ENCODE measurements around the gene FARSA. TPM values are rescaled to one million over a fixed set of nuclear protein-coding genes. Genes with fewer than 3 reads are reported as not detected.

Gene FARSA
- total and polyA plus RNA-seq, 2 of the 13 experiments (the other 11 are each of a cell fraction or from before 2014, with no cell fraction given), result 25.9 to 72.0 TPM

DNA sequence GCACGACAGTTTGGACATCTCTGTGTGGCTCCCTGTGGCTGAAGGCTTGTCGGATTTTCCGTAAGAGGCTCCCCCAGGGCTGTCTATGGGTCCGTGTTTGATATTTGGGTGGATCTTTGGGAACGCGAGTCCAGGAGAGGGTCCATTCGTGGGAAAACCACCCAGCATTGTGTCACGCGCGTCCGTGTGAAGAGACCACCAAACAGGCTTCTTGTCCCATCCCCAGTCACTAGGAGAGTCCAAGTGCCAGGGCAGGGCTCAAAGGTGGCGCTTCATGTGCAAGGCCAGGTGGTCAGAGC, 48.9 kb downstream of the FARSA start:
- H3K27ac ChIP-seq (ENCODE audit: extremely low read length, insufficient read depth, low read length), result no peak overlapping the region
- H3K4me2 ChIP-seq (ENCODE audit: low read depth, low read length), result peak overlapping the region; percentile 80
- no peaks in the 10 kb centered on the region for H3K79me2 ChIP-seq (ENCODE audit: insufficient read depth, low read length)
- in situ Hi-C loops (cut with HindIII; ENCODE audit: extremely low pct_ligation_motif_present, low pct_unique_long_range_greater_than_20kb) (no loop called here), intact Hi-C loops (cut with micrococcal nuclease; ENCODE audit: unreplicated experiment) (no loop called here)
- ChIA-PET POLR2A (interaction anchor here (0.8 to 1.4 kb wide), 5 partner anchors 12 to 81 kb away, joined by 3 to 6 read pairs (median 3); no protein-coding TSS in a partner anchor), CTCF (ENCODE audit: low intra/inter-chr PET ratio, low total read pairs) (interaction anchor here (1.9 kb wide), 1 partner anchor 81 kb away, joined by 10 read pairs; no protein-coding TSS in a partner anchor)
- DNase-seq (ENCODE audit: low spot score) (no peak), FAIRE-seq (no peak), ATAC-seq (no peak)
- H3K4me1 ChIP-seq (ENCODE audit: insufficient read depth, low read length), result peaks cover 34% of the 10 kb centered on the region
- H2AFZ ChIP-seq (ENCODE audit: low read length), result no peak overlapping the region
- 89% methylated on average over 11 of the region's 12 CpGs for WGBS (ENCODE audit: low lambda C conversion rate)
- no peaks in the 10 kb centered on the region for H4K20me1 ChIP-seq (ENCODE audit: insufficient read depth, low read length)
- H3K36me3 ChIP-seq (replicated peaks in 1 of 2; ENCODE audit: control insufficient read depth in 1 of 2, insufficient read depth in 2 of 2, low read length in 2 of 2), result no peaks in the 10 kb centered on the region
- peaks cover 0 to 18% of the 10 kb centered on the region in 2 experiments; a peak in 3 of 5 replicates for H3K27me3 ChIP-seq (ENCODE audit: control insufficient read depth in 1 of 2, insufficient read depth in 2 of 2, low read length in 2 of 2)
- no peak overlapping the region for H3K9ac ChIP-seq (ENCODE audit: insufficient read depth, low read depth, low read length)
- H3K4me3 ChIP-seq (replicated peaks in 1 of 3; ENCODE audit: insufficient read depth in 1 of 3, low read depth in 2 of 3, low read length in 3 of 3), result peak overlapping the region in 1 of 3 experiments; percentile 69; a peak in 1 of 6 replicates
- no TSS peak for BruUV-seq (replicated peaks)
- H3K9me3 ChIP-seq (ENCODE audit: low read length), result peaks cover 13% of the 10 kb centered on the region
- no peak for TF ChIP-seq ZNF773 (CRISPR knock-in tag; IDR thresholded peaks at IDR 0.05; ENCODE audit: borderline replicate concordance)
- TF ChIP-seq HNRNPH1 (optimal IDR thresholded peaks at IDR 0.05; ENCODE audit: low read depth, low read length), result no peak
- TF ChIP-seq ZIK1 (CRISPR knock-in tag; IDR thresholded peaks at IDR 0.05; ENCODE audit: borderline replicate concordance, low read depth), result no peak
- TF ChIP-seq POGZ (CRISPR knock-in tag; IDR thresholded peaks at IDR 0.05), result no peak
- TF ChIP-seq, protein P1, sequence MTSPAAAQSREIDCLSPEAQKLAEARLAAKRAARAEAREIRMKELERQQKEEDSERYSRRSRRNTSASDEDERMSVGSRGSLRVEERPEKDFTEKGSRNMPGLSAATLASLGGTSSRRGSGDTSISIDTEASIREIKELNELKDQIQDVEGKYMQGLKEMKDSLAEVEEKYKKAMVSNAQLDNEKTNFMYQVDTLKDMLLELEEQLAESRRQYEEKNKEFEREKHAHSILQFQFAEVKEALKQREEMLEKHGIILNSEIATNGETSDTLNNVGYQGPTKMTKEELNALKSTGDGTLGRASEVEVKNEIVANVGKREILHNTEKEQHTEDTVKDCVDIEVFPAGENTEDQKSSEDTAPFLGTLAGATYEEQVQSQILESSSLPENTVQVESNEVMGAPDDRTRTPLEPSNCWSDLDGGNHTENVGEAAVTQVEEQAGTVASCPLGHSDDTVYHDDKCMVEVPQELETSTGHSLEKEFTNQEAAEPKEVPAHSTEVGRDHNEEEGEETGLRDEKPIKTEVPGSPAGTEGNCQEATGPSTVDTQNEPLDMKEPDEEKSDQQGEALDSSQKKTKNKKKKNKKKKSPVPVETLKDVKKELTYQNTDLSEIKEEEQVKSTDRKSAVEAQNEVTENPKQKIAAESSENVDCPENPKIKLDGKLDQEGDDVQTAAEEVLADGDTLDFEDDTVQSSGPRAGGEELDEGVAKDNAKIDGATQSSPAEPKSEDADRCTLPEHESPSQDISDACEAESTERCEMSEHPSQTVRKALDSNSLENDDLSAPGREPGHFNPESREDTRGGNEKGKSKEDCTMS (CRISPR knock-in tag; conservative IDR thresholded peaks at IDR 0.05), result no peak
- no peak for TF ChIP-seq MLX (CRISPR knock-in tag; IDR thresholded peaks at IDR 0.05)
- TF ChIP-seq, protein P2, sequence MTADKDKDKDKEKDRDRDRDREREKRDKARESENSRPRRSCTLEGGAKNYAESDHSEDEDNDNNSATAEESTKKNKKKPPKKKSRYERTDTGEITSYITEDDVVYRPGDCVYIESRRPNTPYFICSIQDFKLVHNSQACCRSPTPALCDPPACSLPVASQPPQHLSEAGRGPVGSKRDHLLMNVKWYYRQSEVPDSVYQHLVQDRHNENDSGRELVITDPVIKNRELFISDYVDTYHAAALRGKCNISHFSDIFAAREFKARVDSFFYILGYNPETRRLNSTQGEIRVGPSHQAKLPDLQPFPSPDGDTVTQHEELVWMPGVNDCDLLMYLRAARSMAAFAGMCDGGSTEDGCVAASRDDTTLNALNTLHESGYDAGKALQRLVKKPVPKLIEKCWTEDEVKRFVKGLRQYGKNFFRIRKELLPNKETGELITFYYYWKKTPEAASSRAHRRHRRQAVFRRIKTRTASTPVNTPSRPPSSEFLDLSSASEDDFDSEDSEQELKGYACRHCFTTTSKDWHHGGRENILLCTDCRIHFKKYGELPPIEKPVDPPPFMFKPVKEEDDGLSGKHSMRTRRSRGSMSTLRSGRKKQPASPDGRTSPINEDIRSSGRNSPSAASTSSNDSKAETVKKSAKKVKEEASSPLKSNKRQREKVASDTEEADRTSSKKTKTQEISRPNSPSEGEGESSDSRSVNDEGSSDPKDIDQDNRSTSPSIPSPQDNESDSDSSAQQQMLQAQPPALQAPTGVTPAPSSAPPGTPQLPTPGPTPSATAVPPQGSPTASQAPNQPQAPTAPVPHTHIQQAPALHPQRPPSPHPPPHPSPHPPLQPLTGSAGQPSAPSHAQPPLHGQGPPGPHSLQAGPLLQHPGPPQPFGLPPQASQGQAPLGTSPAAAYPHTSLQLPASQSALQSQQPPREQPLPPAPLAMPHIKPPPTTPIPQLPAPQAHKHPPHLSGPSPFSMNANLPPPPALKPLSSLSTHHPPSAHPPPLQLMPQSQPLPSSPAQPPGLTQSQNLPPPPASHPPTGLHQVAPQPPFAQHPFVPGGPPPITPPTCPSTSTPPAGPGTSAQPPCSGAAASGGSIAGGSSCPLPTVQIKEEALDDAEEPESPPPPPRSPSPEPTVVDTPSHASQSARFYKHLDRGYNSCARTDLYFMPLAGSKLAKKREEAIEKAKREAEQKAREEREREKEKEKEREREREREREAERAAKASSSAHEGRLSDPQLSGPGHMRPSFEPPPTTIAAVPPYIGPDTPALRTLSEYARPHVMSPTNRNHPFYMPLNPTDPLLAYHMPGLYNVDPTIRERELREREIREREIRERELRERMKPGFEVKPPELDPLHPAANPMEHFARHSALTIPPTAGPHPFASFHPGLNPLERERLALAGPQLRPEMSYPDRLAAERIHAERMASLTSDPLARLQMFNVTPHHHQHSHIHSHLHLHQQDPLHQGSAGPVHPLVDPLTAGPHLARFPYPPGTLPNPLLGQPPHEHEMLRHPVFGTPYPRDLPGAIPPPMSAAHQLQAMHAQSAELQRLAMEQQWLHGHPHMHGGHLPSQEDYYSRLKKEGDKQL (CRISPR knock-in tag; IDR thresholded peaks at IDR 0.05; ENCODE audit: low read depth), result no peak
- TF ChIP-seq, protein P3, sequence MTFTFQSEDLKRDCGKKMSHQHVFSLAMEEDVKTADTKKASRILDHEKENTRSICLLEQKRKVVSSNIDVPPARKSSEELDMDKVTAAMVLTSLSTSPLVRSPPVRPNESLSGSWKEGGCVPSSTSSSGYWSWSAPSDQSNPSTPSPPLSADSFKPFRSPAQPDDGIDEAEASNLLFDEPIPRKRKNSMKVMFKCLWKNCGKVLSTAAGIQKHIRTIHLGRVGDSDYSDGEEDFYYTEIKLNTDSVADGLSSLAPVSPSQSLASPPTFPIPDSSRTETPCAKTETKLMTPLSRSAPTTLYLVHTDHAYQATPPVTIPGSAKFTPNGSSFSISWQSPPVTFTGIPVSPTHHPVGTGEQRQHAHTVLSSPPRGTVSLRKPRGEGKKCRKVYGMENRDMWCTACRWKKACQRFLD (CRISPR knock-in tag; IDR thresholded peaks at IDR 0.05; ENCODE audit: borderline replicate concordance), result no peak
- TF ChIP-seq SKIL (CRISPR knock-in tag; IDR thresholded peaks at IDR 0.05; ENCODE audit: borderline replicate concordance), result no peak
- no peak for TF ChIP-seq BRD4 (CRISPR knock-in tag; IDR thresholded peaks at IDR 0.05)
- no peak for TF ChIP-seq SATB2 (CRISPR knock-in tag; IDR thresholded peaks at IDR 0.05)
- no peak for TF ChIP-seq SSRP1 (CRISPR knock-in tag; IDR thresholded peaks at IDR 0.05)
- TF ChIP-seq ZNF75D (CRISPR knock-in tag; IDR thresholded peaks at IDR 0.05; ENCODE audit: borderline replicate concordance), result no peak

All from HepG2 (cell line).